GM12801 (cell line): ENCODE measurements around the gene SIRPB2.

Experiments
- TF ChIP-seq, protein P1 (sequence below): IDR thresholded peaks from one replicate; pipeline ENCODE4 v1.5.1; 2011; ENCODE audit warnings: control low read depth; ENCODE audit not compliant: insufficient read length; ENCODE audit errors: extremely low read depth

Gene SIRPB2

GRCh38 chr20:1489325-1489724, 1.9 kb downstream of the SIRPB2 start:
- TF ChIP-seq, protein P1, sequence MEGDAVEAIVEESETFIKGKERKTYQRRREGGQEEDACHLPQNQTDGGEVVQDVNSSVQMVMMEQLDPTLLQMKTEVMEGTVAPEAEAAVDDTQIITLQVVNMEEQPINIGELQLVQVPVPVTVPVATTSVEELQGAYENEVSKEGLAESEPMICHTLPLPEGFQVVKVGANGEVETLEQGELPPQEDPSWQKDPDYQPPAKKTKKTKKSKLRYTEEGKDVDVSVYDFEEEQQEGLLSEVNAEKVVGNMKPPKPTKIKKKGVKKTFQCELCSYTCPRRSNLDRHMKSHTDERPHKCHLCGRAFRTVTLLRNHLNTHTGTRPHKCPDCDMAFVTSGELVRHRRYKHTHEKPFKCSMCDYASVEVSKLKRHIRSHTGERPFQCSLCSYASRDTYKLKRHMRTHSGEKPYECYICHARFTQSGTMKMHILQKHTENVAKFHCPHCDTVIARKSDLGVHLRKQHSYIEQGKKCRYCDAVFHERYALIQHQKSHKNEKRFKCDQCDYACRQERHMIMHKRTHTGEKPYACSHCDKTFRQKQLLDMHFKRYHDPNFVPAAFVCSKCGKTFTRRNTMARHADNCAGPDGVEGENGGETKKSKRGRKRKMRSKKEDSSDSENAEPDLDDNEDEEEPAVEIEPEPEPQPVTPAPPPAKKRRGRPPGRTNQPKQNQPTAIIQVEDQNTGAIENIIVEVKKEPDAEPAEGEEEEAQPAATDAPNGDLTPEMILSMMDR: no peak

DNA sequence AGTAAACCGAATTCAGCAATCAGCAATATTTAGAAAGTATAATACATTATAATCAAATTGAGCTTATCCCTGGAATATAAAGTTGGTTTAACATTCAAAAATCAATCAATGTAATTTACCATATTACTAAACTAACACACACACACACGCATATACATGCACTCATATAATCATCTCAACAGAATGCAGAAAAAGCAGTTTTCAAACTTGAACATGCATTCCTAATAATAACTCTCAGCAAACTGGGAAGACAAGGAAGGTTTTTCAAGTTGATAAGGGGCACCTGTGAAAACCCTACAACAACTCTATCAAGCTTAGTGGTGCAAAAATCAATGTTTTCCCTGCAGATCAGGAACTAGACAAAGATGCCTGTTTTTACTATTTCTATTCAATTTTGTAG, 4.7 kb downstream of the SIRPB2 start:
- TF ChIP-seq, protein P1: no peak

DNA sequence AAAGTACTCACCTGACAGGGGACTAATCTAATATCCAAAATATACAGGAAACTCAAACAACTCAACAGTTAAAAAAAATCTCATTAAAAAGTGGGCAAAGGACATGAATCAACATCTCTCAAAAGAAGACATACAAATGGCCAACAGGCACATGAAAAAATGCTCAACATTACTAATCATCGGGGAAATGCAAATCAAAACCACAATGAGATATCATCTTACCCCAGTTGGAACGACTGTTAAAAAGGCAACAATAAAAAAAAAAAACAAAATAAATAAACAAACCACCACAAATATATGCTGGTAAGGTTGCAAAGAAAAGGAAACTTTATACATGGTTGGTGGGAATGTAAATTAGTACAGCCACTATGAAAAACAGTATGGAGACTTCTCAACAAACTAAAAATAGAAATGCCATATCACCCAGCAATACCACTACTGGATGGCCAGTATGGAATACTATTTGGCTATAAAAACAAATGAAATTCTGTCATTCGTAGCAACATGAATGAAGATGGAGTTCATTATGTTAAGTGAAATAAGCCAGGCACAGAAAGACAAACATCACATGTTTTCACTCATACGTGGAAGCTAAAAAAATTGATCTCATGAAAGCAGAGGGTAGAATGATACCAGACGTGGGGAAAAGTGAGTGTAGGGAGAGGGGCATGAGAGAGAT, 6.6 kb downstream of the SIRPB2 start:
- TF ChIP-seq, protein P1: no peak

GRCh38 chr20:1479831-1480595, 11.2 kb downstream of the SIRPB2 start:
- TF ChIP-seq, protein P1: no peak

GRCh38 chr20:1478566-1478965, 12.7 kb downstream of the SIRPB2 start:
- TF ChIP-seq, protein P1: no peak

DNA sequence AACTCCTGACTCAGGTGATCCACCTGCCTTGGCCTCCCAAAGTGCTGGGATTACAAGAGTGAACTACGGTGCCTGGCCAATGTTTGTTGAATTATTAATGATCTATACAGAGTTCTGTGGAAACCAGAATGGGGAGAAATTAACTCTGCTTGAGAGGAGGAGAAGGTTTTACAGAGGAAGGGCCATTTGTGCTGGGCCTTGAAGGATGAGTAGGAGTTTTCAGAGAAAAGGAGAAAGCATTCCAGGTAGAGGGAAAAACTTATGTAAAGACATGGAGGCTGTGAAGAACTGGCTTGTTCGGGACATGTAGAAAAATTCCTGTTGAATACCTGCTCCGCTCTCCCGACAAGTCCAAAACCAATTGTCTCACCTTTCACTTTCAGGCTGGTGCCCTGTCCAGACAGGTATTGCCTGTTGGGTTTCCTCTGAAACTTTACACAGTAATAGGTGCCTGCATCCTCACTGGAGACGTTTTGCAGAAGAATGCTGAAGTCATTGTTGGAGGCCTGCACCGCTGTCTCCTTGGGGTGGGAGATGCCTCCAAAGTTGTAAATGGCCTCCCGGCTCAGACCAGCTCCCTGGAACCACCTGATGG, 13.2 kb downstream of the SIRPB2 start:
- TF ChIP-seq, protein P1: no peak

GRCh38 chr20:1474817-1475603, 16.2 kb downstream of the SIRPB2 start:
- TF ChIP-seq, protein P1: no peak
